Brain microvascular endothelial cell (primary cell): ENCODE data around the gene FBXW8.

Experiments used
- DNase-seq: peaks from one replicate; pipeline ENCODE4 v3.0.0-alpha.2; 2020
- H3K27ac ChIP-seq: fragments of 250-450 bp; sonication (Bioruptor Pico); 2 replicates; pipeline ENCODE4 v1.5.1; 2020; ENCODE audit warnings: mild to moderate bottlenecking, moderate library complexity
- H3K27me3 ChIP-seq: fragments of 250-450 bp; sonication (Bioruptor Pico); replicated peaks from 2 replicates; pipeline ENCODE4 v1.5.1; 2020; ENCODE audit warnings: mild to moderate bottlenecking
- H3K36me3 ChIP-seq: fragments of 250-450 bp; sonication (Bioruptor Pico); replicated peaks from 2 replicates; pipeline ENCODE4 v1.5.1; 2020; ENCODE audit warnings: mild to moderate bottlenecking
- H3K4me3 ChIP-seq: 2 replicates; pipeline ENCODE4 v1.5.1; 2011; ENCODE audit warnings: low read depth, mild to moderate bottlenecking, control low read depth, low read length, moderate library complexity
- CTCF ChIP-seq: IDR thresholded peaks from 2 replicates; pipeline ENCODE4 v1.5.1; 2011; ENCODE audit warnings: low read depth, mild to moderate bottlenecking, moderate library complexity, low read length, control low read depth, inconsistent platforms; ENCODE audit errors: missing control alignments
- in situ Hi-C: cut with HindIII; loops from 2 replicates; pipeline ENCODE4 v1.10.0; 2017; ENCODE audit warnings: low sequenced_read_pairs, low pct_ligation_motif_present

FBXW8 gene

DNA sequence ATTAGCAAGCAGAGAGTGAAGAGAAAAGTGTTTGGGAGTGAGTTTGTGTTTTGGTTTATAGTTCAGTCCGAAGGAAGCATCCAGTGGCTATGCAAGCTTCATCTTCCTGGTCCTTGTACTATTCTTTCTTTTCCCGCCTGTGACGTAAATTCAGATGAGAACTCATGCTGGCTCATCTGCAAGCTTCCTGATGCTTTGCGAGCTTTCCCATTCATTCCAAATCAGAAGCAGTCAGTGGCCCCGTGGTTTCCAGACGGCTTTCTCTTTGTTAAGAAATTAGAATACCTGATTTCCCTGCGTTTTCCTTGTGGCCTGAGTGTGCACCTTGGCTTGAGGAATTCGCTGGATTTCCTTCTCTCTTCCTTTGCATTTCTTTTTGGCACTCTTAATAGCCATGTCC lies 99.0 kb downstream of the FBXW8 start:
- H3K27ac ChIP-seq = no peak overlapping the region
- H3K4me3 ChIP-seq = no peak overlapping the region
- H3K27me3 ChIP-seq = no peaks in the 10 kb centered on the region
- no peak for DNase-seq
- peaks cover 26% of the 10 kb centered on the region for H3K36me3 ChIP-seq
- TF ChIP-seq CTCF = no peak
- in situ Hi-C loops = no loop called here

- H3K27ac ChIP-seq = no peak overlapping the region
- DNase-seq = no peak
- H3K4me3 ChIP-seq = no peak overlapping the region
- in situ Hi-C loops = no loop called here
- no peaks in the 10 kb centered on the region for H3K27me3 ChIP-seq
- peaks cover 27% of the 10 kb centered on the region for H3K36me3 ChIP-seq
- no peak for TF ChIP-seq CTCF
Measured at GRCh38 chr12:117010693-117011451, 100.1 kb downstream of the FBXW8 start.

DNA sequence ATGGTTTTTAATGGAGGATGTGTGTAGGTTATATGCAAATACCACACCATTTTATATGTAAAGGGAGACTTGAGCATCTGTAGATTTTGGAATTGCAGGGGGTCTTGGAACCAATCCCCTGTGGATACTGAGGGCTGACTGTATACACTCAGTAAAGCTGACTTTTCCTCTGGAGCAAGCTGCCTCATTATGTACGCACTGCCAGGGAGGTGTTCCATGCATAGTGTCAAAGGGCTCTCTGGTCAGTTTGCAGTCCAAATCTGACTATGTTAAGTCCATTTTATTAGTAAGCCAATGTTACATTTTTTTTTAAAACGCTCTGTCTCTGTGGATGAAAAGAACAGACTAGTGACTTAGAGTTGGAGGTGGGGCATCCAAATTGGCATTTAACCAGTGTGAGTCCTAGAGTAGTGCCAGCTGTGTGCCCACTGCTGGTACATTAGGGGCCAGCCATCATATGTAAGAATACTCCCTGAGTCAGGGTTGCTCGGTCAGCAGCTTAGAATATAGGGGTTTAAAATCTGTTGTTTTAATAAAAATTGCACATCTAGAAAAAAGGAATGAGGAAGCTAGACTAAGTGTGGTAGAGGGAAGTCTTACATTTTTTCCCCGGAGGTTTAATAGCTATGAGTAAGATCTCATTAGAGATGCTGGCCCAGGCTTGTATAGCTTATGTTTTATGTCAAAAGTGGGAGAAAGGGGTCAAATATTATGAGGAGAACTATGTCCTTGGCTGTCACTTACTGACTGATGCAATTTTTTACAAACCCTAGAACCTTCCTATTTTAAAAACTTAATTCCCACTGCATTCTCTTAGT lies 101.4 kb downstream of the FBXW8 start:
- TF ChIP-seq CTCF = no peak
- no peak for DNase-seq
- Histone ChIP-seq H3K27me3 (no peaks in the 10 kb centered on the region), H3K4me3 (no peak overlapping the region), H3K36me3 (peaks cover 23% of the 10 kb centered on the region), H3K27ac (no peak overlapping the region)
- in situ Hi-C loops = no loop called here

DNA sequence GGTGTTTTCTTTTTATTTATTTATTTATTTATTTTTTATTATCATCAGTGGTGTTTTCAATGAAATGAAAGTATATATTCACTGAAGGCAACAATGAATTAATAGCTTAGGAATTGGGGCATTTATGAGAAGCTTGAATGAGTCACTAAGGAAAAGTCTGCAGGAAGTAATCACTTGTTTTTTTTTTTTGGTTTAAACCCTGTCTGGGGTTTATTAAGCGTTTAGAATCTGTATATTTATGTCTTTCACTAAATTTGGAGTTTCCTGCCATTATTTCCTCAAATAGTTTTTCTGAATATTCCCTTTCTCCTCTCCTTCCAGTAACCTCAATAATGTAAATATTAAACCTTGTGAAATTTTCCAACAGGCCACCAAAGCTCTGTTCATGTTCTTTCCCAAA lies 103.0 kb downstream of the FBXW8 start:
- H3K36me3 ChIP-seq = peaks cover 18% of the 10 kb centered on the region
- DNase-seq = no peak
- H3K27ac ChIP-seq = no peak overlapping the region
- no peak overlapping the region for H3K4me3 ChIP-seq
- in situ Hi-C loops = no loop called here
- H3K27me3 ChIP-seq = no peaks in the 10 kb centered on the region
- TF ChIP-seq CTCF = no peak

- H3K36me3 ChIP-seq = peaks cover 17% of the 10 kb centered on the region
- H3K4me3 ChIP-seq = no peak overlapping the region
- in situ Hi-C loops = no loop called here
- no peak for DNase-seq
- no peak overlapping the region for H3K27ac ChIP-seq
- TF ChIP-seq CTCF = no peak
- no peaks in the 10 kb centered on the region for H3K27me3 ChIP-seq
Measured at GRCh38 chr12:117014342-117014887, 103.7 kb downstream of the FBXW8 start.
